Hippocampal formation (tissue), 2 donors: ENCODE measurements around the gene CPEB4.
A peak's percentile ranks its signal among the peaks of the same experiment; 100 is the strongest.

Experiments used
- DNase-seq, 2 donors: peaks; one replicate each; lab custom pipeline; 2025; lab: John Stamatoyannopoulos, UW

The CPEB4 gene

GRCh38 chr5:173913686-173914321, 25.7 kb downstream of the CPEB4 start:
- DNase-seq: peak in 1 of 2 donors; percentile 32

DNA sequence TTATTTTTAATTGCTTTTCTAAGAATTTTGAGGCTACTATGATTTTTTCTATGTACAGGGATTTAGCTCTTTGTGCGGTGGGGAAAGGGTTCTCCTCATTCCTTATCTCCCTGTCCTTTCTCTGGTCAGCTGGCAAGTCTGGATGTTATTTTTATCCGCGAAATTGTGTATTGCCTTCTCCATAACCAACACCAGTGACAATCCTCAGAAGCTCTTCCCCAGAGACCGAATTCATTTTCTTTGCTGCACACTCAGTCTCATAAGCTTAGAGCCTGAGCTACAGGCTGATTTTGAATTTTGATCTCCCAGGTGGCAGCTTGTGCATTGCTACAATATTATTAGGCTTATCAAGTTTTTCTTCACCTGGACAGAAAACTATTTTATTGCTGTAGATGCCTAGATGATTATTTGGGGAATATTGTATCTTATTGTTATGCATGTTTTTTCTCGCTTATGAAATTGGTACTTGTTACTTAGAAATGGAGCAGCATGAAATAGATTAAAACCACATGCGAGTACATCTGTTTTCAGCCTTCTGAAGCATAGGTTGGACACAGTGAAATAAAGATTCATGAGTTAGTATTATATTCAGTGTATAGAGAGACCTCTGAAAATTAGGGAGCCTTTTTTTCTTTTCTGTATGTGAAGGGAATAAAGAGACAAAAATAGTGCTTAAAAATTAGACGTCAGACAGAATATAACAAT, 27.3 kb downstream of the CPEB4 start:
- peak in 1 of 2 donors; percentile 58 for DNase-seq

- DNase-seq: no peak
Observed at GRCh38 chr5:173916233-173916632, 28.1 kb downstream of the CPEB4 start.

GRCh38 chr5:173917788-173918786, 29.9 kb downstream of the CPEB4 start:
- DNase-seq: peak in 1 of 2 donors; percentile 91

- no peak for DNase-seq
Observed at GRCh38 chr5:173919443-173919842, 31.3 kb downstream of the CPEB4 start.

DNA sequence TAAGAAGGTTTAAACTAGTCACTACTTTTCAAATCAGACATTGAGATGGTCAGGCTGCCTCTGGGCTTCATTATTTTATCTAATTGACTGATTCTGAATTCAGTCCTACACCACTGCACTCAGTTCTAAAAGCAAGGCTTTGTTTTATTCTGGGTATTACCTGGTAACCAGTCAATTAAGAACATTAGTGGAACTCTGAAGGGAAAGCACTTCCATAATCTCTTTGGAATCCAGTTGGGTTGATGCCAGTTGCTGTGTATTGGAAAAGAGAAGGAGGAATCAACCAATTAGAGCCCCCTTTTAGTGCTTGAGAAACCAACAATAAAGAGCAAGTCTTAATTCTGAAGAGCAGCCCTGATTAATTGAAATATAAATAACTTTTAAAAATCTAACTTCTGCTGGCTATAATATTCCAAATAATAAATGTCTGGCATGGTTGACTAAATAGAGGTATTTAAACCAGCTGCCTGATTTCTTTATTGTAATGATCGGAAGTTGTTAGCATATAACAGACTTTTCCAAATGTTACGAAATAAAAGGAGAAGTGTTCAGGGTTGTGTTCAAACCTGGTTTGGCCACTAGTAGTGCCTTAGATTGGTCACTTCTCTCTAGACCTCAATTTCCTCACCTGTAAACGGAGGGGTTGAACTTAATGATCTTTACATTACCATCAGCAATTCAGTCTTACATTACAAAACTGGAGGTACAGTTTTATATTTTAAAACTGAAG, 32.0 kb downstream of the CPEB4 start:
- peak in 1 of 2 donors; percentile 41 for DNase-seq

DNA sequence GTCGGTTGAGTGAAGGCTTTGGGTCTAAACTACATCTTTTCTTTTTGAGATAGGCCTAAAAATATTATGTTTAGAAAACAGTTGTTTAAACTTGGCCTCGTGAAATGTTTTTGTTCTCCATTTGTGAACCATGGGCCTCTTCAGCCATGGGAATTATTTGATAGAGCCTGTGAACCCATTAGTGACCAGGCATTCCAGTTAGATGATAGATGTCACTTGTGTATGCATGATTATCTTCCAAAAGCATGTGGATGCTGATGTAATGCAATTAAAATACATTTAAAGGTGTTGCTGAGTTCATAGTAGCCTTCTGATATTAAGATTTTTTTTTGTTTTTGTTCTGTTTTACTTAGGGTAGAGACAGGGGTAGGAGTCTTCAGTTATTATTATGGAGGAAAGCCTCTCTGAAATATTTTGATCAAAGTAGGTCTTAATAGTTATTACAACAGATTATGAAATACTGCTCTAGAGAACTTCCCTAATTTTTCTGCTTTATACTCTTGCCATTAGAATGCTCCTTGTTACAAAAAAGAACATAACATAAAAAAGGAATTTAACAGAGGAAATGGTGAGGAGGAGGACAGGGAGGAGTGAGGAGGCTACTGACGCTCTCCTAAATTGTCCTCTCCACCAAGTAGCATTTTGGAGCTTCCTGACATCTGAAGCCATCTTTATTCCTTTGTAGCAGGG, 32.9 kb downstream of the CPEB4 start:
- no peak for DNase-seq

DNA sequence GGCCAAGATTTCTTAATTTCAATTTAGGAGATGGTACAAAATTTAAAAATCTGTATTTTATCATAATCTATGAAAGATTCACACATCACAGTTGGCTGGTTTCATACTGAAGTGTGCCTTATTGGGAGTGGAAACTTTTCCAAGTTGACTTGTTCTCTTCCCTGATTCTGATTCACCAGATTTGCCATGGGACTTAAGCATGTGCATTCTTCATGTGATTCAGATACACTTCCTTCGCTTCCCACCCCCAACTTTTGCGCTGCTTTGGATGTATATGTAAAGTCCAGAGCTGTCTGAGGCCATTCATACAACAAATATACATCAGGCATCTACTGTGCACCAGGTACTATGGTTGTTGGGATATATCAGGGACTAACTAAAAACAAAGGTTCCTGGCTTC, 34.4 kb downstream of the CPEB4 start:
- DNase-seq: no peak

DNA sequence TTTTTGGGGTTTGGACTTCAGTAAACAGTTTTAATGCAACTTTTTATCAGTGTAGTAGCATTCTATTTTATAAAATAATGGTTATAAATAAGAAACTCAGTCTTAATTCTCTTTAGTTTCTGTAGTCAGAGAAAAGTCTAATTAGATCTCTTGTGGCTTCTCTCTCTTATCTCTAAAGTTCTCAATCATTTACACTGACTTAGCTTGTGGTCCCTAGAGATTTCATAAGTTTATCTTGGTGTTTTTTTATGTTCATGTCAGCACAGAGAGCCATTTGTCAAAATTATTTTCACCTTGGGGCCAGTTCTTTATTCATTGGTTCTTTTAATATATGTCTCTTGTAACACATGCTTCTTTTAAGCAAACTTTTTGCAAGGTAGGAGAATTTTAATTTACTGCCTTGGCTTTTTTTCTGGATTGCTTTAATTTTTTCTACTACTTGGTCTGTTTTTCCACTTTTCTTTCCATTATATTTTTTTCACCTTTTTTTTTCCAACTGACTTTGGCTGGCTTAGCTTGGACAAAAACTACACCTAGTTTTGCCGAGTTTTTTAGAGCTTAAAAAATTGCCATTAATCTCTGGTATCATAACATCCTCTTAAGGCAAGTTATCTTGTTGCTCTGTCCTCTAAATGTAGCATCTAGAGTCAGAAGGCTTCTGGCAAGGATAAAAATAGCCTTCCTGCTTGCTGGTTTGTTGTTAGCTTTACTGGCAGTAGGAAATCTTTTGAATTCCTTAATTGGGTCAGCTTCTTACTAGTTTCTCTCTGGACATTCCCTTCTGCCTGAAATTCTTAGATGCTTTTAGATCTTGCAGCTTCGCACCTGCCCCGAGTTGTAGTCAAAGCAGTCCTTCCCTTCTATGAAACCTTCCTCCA, 35.3 kb downstream of the CPEB4 start:
- peak in 1 of 2 donors; percentile 38 for DNase-seq

GRCh38 chr5:173924899-173925298, 36.8 kb downstream of the CPEB4 start:
- DNase-seq: no peak

DNA sequence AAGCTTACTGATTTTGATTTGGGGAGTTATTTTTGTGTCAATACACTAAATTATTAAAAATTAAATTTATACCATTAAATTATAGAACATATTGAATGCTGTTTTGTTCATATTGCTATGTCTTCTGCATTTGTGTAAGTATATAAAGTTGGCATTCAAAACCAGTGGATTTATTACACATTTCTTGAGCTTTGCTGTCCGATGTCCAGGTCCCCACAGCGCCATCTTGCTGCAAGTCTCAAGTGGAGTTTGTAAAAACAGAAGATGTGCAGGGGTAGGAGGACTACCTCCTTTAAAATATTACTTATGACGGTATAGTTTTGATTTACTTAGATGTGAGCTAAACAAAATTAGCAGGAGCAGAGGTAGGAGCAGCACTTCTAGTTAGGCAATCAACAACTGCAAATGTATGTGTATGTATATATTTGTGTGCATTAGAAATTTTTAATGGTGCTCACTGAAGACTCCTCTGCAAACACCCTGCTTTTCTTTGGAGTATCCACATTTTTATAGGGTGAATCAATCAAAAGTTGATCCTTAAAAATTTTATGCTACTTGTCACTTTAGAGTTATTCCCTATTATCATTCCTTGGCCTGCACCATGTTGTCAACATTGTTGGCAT, 37.4 kb downstream of the CPEB4 start:
- no peak for DNase-seq

DNA sequence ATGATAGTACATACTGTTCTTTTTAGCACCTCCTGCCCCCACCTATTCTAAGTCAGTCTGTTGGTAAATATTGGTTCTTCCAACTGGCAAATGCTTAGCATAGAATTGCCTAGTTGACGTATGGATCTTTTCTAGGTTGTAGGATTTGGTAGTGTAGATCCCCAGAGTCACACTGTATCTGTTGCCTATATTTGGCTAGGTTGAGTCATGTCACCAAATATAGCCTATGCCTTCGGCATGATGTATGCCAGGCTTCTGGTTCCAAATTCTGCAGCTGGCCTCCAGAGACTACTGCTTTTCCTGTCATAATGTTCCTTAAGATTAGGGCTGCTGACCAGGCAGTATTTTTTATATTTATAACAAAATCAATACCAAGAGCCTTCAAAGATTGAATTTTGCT, 38.2 kb downstream of the CPEB4 start:
- peak in 1 of 2 donors; percentile 30 for DNase-seq

- no peak for DNase-seq
Observed at GRCh38 chr5:173928871-173929574, 40.9 kb downstream of the CPEB4 start.

DNA sequence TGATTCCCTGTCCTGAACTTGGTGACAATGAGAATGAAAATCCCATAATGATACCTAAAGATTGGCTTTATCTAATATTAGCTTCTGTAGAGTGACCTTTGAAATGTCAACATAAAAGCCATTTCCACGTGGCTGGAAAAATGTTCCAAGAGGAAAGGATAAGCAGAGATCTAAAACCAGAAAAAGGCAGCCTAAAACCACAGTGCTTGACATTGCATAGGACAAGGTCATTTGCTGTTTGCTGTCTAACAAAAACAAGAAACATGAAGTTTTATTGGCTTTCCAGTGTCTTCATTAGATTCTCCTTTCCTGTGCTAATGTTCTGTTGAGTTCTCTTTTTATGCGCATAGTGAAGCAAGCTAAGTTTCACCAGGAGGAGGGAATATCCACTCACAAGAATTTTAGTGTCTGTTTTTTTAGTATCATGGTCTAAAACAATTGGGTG, 44.6 kb downstream of the CPEB4 start:
- DNase-seq: no peak

GRCh38 chr5:173933901-173934300, 45.8 kb downstream of the CPEB4 start:
- no peak for DNase-seq

DNA sequence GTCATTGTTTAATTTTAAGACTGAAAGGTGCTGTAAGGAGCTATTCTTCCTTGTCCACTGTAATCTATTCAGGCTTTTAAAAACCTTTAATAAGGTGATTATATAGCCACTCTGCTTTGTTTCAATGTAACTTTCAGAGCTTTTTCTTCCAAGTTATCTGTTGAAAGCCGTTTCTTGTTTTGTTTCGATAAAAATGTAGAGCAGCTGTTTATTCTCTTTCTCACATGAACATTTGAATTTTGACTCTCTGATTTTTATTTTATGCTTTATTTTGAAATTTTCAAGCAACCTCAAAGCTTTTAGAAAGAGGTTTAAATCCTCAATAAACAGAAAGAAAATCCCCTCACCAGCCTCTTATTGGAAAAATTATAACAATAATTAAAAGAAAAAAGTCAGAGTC, 47.2 kb downstream of the CPEB4 start:
- no peak for DNase-seq

DNA sequence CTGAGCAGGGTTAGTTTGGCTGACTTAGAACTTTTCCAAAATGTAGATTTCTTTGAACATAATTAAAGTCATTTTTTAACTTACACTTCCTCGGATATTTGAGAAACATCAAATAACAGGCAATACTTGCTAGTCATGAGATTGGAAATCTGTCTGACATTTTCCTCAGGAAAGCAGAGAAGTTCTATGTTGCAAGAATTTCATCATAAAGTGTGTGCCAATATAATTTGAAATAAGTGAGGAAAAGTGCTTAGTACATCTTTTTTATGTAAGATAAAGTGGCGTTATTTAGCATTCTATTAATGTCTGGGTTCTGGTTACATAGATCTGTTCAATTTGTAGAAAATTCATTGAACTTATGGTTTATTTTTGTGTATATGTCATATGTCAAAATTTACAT, 52.1 kb downstream of the CPEB4 start:
- no peak for DNase-seq

GRCh38 chr5:173941102-173941501, 53.0 kb downstream of the CPEB4 start:
- no peak for DNase-seq
